Measurements from ENCODE around the gene CTXN1. TPM values are rescaled to one million over a fixed set of nuclear protein-coding genes. Genes with fewer than 3 reads are reported as not detected.

The CTXN1 gene
- total RNA-seq, 1 experiment from 2014 or later, result 54.5 TPM

DNA sequence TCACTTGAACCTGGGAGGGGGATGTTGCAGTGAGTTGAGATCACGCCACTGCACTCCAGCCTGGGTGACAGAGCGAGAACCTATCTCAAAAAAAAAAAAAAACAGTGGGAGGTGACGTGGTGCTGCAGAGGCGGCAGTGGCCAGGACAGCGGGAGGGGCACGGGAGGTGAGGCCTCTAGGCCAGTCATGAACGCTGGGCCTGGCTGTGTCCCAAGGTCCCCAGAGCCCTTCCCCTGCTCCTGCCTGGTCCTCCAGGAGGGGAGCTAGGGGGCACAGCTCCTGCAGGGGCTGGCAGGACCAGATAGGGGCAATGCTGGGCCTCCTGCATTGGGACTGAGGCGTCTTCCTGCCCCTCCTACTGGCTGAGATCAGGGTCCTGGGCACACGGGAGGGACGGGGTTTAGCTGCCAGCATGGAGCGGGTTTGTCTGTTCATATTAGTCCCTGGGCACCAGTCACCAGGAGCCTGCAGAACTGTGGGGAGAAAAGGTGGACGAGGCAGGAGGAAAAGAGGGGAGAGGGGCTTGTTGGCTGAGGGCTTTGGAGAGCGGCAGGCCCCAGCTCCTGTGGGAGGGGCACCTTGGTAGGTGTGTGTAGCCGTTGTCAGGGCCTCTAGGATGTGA, 17.7 kb downstream of the CTXN1 start:
- ChIA-PET CTCF (no interaction called here), POLR2A (ENCODE audit: unreplicated experiment) (no interaction called here)
- intact Hi-C loops (cut with micrococcal nuclease; ENCODE audit: unreplicated experiment), result no loop called here
- Histone ChIP-seq H3K36me3 (ENCODE audit: low read depth) (0 out of 2 replicates have a peak, but pooled peaks cover 7% of the 10 kb centered on the region), H4K20me1 (ENCODE audit: insufficient read depth) (peaks cover 50% of the 10 kb centered on the region), H3K4me2 (no peak overlapping the region), H3K4me1 (replicated peaks; ENCODE audit: insufficient read depth) (peaks cover 9% of the 10 kb centered on the region; the same call in 1 of the 2 replicates), H3K27me3 (ENCODE audit: insufficient read depth, low read depth) (no peaks in the 10 kb centered on the region), H3K4me3 (no peak overlapping the region), H2AFZ (no peak overlapping the region), H3F3A (ENCODE audit: insufficient read depth, low read depth) (0 out of 2 replicates have a peak, but pooled peaks cover 4% of the 10 kb centered on the region), H3K9me2 (ENCODE audit: insufficient read depth) (no peaks in the 10 kb centered on the region), H3K79me2 (ENCODE audit: low read depth) (peaks cover 40% of the 10 kb centered on the region), H3K27ac (no peak overlapping the region), H3K9me3 (ENCODE audit: insufficient read depth, low read depth) (no peaks in the 10 kb centered on the region)
- TF ChIP-seq EZH2 (IDR thresholded peaks at IDR 0.05; ENCODE audit: low read depth), result no peak
- TF ChIP-seq, protein P1, sequence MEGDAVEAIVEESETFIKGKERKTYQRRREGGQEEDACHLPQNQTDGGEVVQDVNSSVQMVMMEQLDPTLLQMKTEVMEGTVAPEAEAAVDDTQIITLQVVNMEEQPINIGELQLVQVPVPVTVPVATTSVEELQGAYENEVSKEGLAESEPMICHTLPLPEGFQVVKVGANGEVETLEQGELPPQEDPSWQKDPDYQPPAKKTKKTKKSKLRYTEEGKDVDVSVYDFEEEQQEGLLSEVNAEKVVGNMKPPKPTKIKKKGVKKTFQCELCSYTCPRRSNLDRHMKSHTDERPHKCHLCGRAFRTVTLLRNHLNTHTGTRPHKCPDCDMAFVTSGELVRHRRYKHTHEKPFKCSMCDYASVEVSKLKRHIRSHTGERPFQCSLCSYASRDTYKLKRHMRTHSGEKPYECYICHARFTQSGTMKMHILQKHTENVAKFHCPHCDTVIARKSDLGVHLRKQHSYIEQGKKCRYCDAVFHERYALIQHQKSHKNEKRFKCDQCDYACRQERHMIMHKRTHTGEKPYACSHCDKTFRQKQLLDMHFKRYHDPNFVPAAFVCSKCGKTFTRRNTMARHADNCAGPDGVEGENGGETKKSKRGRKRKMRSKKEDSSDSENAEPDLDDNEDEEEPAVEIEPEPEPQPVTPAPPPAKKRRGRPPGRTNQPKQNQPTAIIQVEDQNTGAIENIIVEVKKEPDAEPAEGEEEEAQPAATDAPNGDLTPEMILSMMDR (conservative IDR thresholded peaks at IDR 0.05), result no peak
- BruUV-seq (replicated peaks), result no TSS peak
- DNase-seq, result no peak

DNA sequence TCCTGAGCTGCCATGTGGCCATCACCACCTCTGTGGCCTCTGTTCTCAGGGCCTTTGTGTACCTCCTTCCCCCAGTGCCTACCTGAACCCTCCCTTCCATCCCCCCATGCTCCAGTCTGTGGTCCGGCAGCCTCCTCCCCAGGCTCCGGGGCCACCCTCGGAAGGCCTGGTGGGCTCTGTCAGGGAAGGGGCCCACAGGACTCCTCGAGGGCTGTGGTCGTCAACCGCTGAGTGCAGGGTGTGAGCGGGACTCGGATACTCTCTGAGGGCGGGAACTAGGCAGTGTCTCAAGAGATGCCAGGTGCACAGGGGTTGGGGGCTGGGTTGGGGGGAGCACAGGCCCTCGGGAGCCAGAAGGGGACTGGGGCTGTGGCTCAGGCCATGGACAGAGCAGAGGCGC, 18.4 kb downstream of the CTXN1 start:
- ChIA-PET POLR2A (ENCODE audit: unreplicated experiment) (no interaction called here), CTCF (no interaction called here)
- Histone ChIP-seq H4K20me1 (ENCODE audit: insufficient read depth) (peaks cover 46% of the 10 kb centered on the region), H3K9me3 (ENCODE audit: insufficient read depth, low read depth) (no peaks in the 10 kb centered on the region), H3K79me2 (ENCODE audit: low read depth) (peaks cover 46% of the 10 kb centered on the region), H3K4me3 (no peak overlapping the region), H3K27ac (no peak overlapping the region), H3K4me1 (replicated peaks; ENCODE audit: insufficient read depth) (peaks cover 9% of the 10 kb centered on the region; the same call in 1 of the 2 replicates), H3K27me3 (ENCODE audit: insufficient read depth, low read depth) (no peaks in the 10 kb centered on the region), H3K36me3 (ENCODE audit: low read depth) (0 out of 2 replicates have a peak, but pooled peaks cover 7% of the 10 kb centered on the region), H2AFZ (no peak overlapping the region), H3K9me2 (ENCODE audit: insufficient read depth) (no peaks in the 10 kb centered on the region), H3K4me2 (no peak overlapping the region), H3F3A (ENCODE audit: insufficient read depth, low read depth) (0 out of 2 replicates have a peak, but pooled peaks cover 4% of the 10 kb centered on the region)
- BruUV-seq (replicated peaks), result no TSS peak
- intact Hi-C loops (cut with micrococcal nuclease; ENCODE audit: unreplicated experiment), result no loop called here
- no peak for TF ChIP-seq EZH2 (IDR thresholded peaks at IDR 0.05; ENCODE audit: low read depth)
- TF ChIP-seq, protein P1 (conservative IDR thresholded peaks at IDR 0.05), result no peak
- DNase-seq, result no peak

DNA sequence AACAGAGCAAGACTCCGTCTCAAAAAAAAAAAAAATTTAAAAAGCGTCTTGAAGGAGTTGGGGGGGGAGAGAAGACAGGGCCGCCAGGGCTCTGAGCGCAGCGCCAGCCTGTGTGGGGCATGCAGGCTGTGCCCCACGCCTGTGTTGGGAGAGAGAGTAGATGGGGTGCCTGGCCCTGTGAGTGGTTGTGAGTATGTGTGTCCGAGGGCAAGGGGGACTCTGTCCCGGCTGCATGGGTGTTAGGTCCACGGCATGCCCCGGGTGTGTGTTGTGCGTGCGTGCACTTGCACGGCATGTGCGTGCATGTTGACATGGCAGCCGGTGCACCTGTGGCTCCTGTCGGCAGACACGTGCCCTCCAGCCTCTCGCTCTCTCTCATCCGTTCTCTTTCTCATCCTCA, 18.8 kb downstream of the CTXN1 start:
- Histone ChIP-seq H3K9me2 (ENCODE audit: insufficient read depth) (no peaks in the 10 kb centered on the region), H2AFZ (no peak overlapping the region), H4K20me1 (ENCODE audit: insufficient read depth) (peaks cover 46% of the 10 kb centered on the region), H3K27me3 (ENCODE audit: insufficient read depth, low read depth) (no peaks in the 10 kb centered on the region), H3K4me1 (replicated peaks; ENCODE audit: insufficient read depth) (peaks cover 14% of the 10 kb centered on the region; the same call in 1 of the 2 replicates), H3K4me3 (no peak overlapping the region), H3K79me2 (ENCODE audit: low read depth) (peaks cover 50% of the 10 kb centered on the region), H3F3A (ENCODE audit: insufficient read depth, low read depth) (peaks cover 4% of the 10 kb centered on the region; the same call in 1 of the 2 replicates), H3K36me3 (ENCODE audit: low read depth) (0 out of 2 replicates have a peak, but pooled peaks cover 7% of the 10 kb centered on the region), H3K9me3 (ENCODE audit: insufficient read depth, low read depth) (no peaks in the 10 kb centered on the region), H3K4me2 (no peak overlapping the region), H3K27ac (no peak overlapping the region)
- CTCF ChIA-PET, result interaction anchor here (0.6 kb wide), 1 partner anchor 153 kb away, joined by 5 read pairs; no protein-coding TSS in a partner anchor
- intact Hi-C loops (cut with micrococcal nuclease; ENCODE audit: unreplicated experiment), result no loop called here
- no peak for TF ChIP-seq EZH2 (IDR thresholded peaks at IDR 0.05; ENCODE audit: low read depth)
- TF ChIP-seq, protein P1 (conservative IDR thresholded peaks at IDR 0.05), result no peak
- POLR2A ChIA-PET (ENCODE audit: unreplicated experiment), result no interaction called here
- DNase-seq, result no peak
- BruUV-seq (replicated peaks), result no TSS peak
